Right atrium auricular region (tissue), 2 donors: Measurements from ENCODE around the gene ABCA7. TPM values are rescaled to one million over a fixed set of nuclear protein-coding genes. Genes with fewer than 3 reads are reported as not detected.

Source experiments
- DNase-seq: peaks from one replicate; pipeline ENCODE4 v3.0.0-alpha.2; 2019; ENCODE audit warnings: low spot score
- H3K27ac ChIP-seq, 2 donors: fragments of 200-600 bp; sonication (generic); 1 replicate in 1 of 2; 2 replicates in 1 of 2; pipeline ENCODE4 v1.5.1; 2016 to 2019
- H3K27me3 ChIP-seq, 2 donors: fragments of 200-600 bp; sonication (generic); one replicate each; pipeline versions ENCODE4 v1.5.1 to v1.6.0; 2017 to 2019
- H3K36me3 ChIP-seq: fragments of 200-600 bp; sonication (generic); one replicate; pipeline ENCODE4 v1.5.1; 2016
- H3K4me1 ChIP-seq, 2 donors: fragments of 200-600 bp; sonication (generic); one replicate each; pipeline versions ENCODE4 v1.5.1 to v1.6.0; 2017 to 2019
- H3K4me3 ChIP-seq, 2 donors: fragments of 200-600 bp; sonication (generic); 1 replicate in 1 of 2; 2 replicates in 1 of 2; pipeline ENCODE4 v1.5.1; 2017 to 2019; ENCODE audit warnings: mild to moderate bottlenecking in 1 of 2, moderate library complexity in 1 of 2
- H3K9me3 ChIP-seq, 2 donors: fragments of 200-600 bp; sonication (generic); one replicate each; pipeline ENCODE4 v1.5.1; 2019
- CTCF ChIP-seq, 2 donors: fragments of 200-600 bp; sonication (generic); IDR thresholded peaks; one replicate each; pipeline ENCODE4 v1.5.1; 2019; ENCODE audit warnings: antibody characterized with exemption in 2 of 2
- total RNA-seq, 2 donors: library from RNA; depleted of rRNA; stranded (reverse); fragments of >200 nt; gene quantifications; one replicate each; pipeline ENCODE4 v1.1.0, GENCODE V29; 2016

The ABCA7 gene
- total RNA-seq, 2 donors from 2014 or later: 4.8 to 5.9 TPM

GRCh38 chr19:991932-992669 lies 47.8 kb upstream of the ABCA7 start:
- Histone ChIP-seq H3K4me3 (no peak overlapping the region), H3K4me1 (peaks cover 0 to 11% of the 10 kb centered on the region in 2 donors), H3K27me3 (no peaks in the 10 kb centered on the region), H3K36me3 (peaks cover 34% of the 10 kb centered on the region), H3K27ac (no peak overlapping the region), H3K9me3 (no peaks in the 10 kb centered on the region)
- TF ChIP-seq CTCF (IDR thresholded peaks at IDR 0.05): no peak
- no peak for DNase-seq

DNA sequence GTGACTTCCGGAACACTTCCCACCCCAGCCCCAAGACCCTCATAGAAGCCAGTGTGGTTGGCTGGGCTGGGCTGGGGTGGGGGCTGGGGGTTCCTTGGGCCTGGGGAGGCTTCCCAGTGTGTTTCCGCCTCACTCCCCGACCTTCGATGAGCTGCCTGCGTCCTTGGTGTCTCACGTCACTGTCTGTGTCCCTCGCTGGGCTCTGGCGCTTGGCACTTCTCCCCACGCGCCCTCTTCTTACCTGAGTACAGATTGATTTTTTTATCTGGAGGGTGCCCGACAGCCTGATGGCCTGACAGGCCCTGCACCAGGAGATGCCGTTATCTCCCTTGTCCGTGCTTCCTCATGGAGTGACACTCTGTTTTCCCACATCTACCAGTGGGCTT lies 47.2 kb upstream of the ABCA7 start:
- Histone ChIP-seq H3K27ac (no peak overlapping the region), H3K36me3 (peaks cover 34% of the 10 kb centered on the region), H3K4me1 (peaks cover 0 to 11% of the 10 kb centered on the region in 2 donors), H3K4me3 (no peak overlapping the region), H3K27me3 (peaks cover 0 to under 1% of the 10 kb centered on the region in 2 donors), H3K9me3 (no peaks in the 10 kb centered on the region)
- no peak for TF ChIP-seq CTCF (IDR thresholded peaks at IDR 0.05)
- DNase-seq: no peak

GRCh38 chr19:993361-993830 lies 46.5 kb upstream of the ABCA7 start:
- H3K4me1 ChIP-seq: peaks cover 0 to 11% of the 10 kb centered on the region in 2 donors
- H3K36me3 ChIP-seq: peaks cover 31% of the 10 kb centered on the region
- H3K9me3 ChIP-seq: no peaks in the 10 kb centered on the region
- no peak overlapping the region for H3K4me3 ChIP-seq
- TF ChIP-seq CTCF (IDR thresholded peaks at IDR 0.05): no peak
- H3K27ac ChIP-seq: no peak overlapping the region
- peaks cover 0 to 8% of the 10 kb centered on the region in 2 donors for H3K27me3 ChIP-seq
- no peak for DNase-seq

GRCh38 chr19:993831-994393 lies 46.0 kb upstream of the ABCA7 start:
- Histone ChIP-seq H3K4me1 (peaks cover 0 to 11% of the 10 kb centered on the region in 2 donors), H3K27me3 (peaks cover 0 to 9% of the 10 kb centered on the region in 2 donors), H3K9me3 (no peaks in the 10 kb centered on the region), H3K36me3 (peaks cover 28% of the 10 kb centered on the region), H3K4me3 (no peak overlapping the region), H3K27ac (no peak overlapping the region)
- no peak for DNase-seq
- no peak for TF ChIP-seq CTCF (IDR thresholded peaks at IDR 0.05)

DNA sequence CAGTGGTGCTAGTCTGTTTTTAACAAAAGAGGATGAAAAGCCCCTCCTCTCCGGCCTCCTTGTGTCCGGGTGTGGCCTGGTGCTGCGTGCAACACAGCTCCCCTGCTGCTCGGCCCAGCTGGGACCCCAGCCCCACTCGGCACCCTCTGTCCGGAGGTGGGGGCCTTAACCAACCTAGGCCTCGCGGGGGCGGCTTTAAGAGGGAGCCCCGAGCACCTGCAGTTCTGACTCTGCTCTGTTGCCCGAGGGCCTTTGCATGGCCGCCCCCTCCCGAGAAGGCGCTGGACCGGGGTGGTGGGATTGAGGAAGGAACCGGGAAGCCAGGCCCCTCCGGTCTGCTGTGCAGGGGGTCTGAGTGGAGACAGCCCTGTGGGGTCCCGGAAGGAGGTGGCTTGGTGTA lies 45.4 kb upstream of the ABCA7 start:
- H3K4me1 ChIP-seq: peaks cover 0 to 11% of the 10 kb centered on the region in 2 donors
- peaks cover 3 to 15% of the 10 kb centered on the region in 2 donors for H3K27me3 ChIP-seq
- no peak for TF ChIP-seq CTCF (IDR thresholded peaks at IDR 0.05)
- H3K27ac ChIP-seq: no peak overlapping the region
- no peaks in the 10 kb centered on the region for H3K9me3 ChIP-seq
- no peak for DNase-seq
- H3K4me3 ChIP-seq: no peak overlapping the region
- peaks cover 28% of the 10 kb centered on the region for H3K36me3 ChIP-seq
